Measurements from ENCODE around the gene LINC00237. TPM values are rescaled to one million over a fixed set of nuclear protein-coding genes. Genes with fewer than 3 reads are reported as not detected.

LINC00237 gene
- total and polyA plus RNA-seq, 3 donors from 2014 or later, result not detected

DNA sequence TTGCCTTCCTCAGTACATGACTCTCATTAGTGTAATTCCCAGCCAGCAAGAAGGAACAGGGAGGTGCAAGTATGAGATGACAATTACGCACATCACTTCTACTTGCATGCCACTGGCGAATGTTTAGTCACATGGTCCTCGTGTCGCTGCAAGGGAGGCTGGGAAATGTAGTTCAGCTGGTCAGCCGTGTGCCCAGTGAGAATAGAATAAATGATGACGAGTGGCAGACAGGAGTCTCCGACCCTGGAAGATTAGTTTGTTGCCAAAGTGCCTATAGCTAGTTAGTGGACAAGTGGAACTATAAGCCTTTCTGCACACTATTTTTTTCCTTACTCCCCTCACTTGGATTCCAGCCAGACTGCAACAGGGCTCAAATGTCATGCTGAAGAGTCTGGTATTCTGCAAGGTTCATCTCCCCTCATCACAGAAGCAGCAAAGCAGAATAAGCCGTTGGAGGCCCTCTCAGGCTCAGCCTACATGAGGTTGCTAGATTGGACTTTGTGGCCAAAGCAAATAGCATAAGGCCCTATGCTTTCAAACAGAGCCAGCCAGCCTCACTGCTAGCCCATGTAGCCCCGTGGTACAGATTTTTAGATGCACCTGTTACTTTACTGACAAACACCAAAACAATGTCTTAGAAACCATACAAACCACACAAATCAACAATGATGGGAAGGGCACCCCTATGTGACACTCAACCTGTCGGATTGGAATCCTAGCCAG is 9.7 kb downstream of the LINC00237 start:
- H3K27ac ChIP-seq, result no peak overlapping the region
- H3K4me3 ChIP-seq, result no peak overlapping the region
- no peaks in the 10 kb centered on the region for H3K36me3 ChIP-seq (ENCODE audit: low read depth, missing control alignments)
- DNase-seq, result no peak
- WGBS, 2 donors, result 42 to 44% methylated on average over 10 of the region's 10 CpGs
- intact Hi-C loops (cut with DNase I; ENCODE audit: low total_unique reads), result no loop called here
- TF ChIP-seq POLR2A (IDR thresholded peaks at IDR 0.05), result no peak
- TF ChIP-seq, protein P1, sequence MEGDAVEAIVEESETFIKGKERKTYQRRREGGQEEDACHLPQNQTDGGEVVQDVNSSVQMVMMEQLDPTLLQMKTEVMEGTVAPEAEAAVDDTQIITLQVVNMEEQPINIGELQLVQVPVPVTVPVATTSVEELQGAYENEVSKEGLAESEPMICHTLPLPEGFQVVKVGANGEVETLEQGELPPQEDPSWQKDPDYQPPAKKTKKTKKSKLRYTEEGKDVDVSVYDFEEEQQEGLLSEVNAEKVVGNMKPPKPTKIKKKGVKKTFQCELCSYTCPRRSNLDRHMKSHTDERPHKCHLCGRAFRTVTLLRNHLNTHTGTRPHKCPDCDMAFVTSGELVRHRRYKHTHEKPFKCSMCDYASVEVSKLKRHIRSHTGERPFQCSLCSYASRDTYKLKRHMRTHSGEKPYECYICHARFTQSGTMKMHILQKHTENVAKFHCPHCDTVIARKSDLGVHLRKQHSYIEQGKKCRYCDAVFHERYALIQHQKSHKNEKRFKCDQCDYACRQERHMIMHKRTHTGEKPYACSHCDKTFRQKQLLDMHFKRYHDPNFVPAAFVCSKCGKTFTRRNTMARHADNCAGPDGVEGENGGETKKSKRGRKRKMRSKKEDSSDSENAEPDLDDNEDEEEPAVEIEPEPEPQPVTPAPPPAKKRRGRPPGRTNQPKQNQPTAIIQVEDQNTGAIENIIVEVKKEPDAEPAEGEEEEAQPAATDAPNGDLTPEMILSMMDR (IDR thresholded peaks at IDR 0.05), result no peak
- no peaks in the 10 kb centered on the region for H3K27me3 ChIP-seq
- peaks cover 5% of the 10 kb centered on the region for H3K4me1 ChIP-seq
- H3K9me3 ChIP-seq, result no peaks in the 10 kb centered on the region

DNA sequence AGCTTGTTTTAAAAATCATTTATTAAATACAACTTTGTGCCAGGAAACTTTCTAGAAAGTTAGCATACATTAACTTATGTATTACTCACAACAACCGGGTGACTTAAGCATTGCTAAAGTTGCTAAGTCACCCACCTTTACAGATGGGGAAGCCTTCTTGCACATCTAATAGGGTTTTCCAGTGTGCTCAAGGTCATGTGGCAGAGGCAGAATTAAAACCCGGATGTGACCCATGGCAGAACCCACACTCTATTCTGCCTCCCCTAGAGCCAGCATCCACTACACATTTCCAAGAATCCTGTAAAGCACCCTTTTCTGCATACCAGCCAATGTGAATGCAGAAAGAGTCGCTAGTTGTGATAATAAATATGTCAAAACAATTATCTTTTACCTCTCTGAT is 13.4 kb downstream of the LINC00237 start:
- Histone ChIP-seq H3K4me3 (no peak overlapping the region), H3K27me3 (no peaks in the 10 kb centered on the region), H3K4me1 (no peaks in the 10 kb centered on the region), H3K36me3 (ENCODE audit: low read depth, missing control alignments) (no peaks in the 10 kb centered on the region), H3K27ac (no peak overlapping the region), H3K9me3 (no peaks in the 10 kb centered on the region)
- no peak for TF ChIP-seq POLR2A (IDR thresholded peaks at IDR 0.05)
- TF ChIP-seq, protein P1 (IDR thresholded peaks at IDR 0.05), result no peak
- intact Hi-C loops (cut with DNase I; ENCODE audit: low total_unique reads), result no loop called here
- no peak for DNase-seq
- WGBS, 2 donors, result 80 to 88% methylated on average over 3 of the region's 3 CpGs

DNA sequence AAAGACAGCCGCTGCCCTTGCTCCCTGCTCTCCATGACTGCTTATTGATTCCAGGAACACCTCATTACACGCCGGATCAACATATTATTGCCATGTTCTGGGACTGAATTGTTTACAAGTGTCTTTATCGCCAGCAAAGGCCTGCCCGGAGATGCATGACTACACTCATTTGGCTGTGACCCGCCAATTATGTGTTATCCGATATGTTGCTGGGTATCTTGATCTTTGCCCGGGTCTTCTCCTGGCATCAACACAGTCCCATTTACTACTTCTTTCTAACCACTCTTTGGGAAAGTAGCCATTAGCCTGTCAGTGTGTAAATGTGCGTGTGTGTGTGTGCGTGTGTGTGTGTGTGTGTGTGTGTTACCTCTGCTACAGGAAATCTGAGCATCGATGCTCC is 15.4 kb downstream of the LINC00237 start:
- intact Hi-C loops (cut with DNase I; ENCODE audit: low total_unique reads), result no loop called here
- Histone ChIP-seq H3K27me3 (no peaks in the 10 kb centered on the region), H3K4me3 (no peak overlapping the region), H3K4me1 (peaks cover 2% of the 10 kb centered on the region), H3K36me3 (ENCODE audit: low read depth, missing control alignments) (no peaks in the 10 kb centered on the region), H3K9me3 (no peaks in the 10 kb centered on the region), H3K27ac (no peak overlapping the region)
- DNase-seq, result no peak
- 70 to 71% methylated on average over 11 of the region's 11 CpGs for WGBS, 2 donors
- TF ChIP-seq, protein P1 (IDR thresholded peaks at IDR 0.05), result no peak

DNA sequence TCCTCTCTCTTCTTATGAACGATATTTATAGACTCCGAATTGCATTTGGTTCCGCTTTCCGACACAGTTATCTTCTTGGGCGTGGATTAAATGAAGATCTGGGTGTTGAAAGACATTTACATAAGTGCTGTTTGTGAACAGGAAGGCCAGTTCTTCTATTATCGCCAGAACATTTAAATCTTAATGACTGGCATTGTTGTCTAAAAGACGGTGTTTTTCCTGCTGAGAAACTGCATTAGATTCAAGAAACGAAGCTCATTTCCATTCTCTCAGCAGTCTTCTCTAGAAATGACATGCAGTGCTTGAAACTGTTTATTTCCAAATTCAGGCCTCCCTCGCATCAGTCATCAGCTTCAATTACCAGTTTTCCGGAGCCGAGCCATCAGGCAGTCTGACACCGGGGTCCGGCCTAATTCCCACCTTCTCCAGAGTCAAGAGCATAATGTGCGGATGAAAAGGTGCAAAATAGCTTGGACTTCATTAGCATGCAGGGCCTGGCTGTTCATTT is 16.0 kb downstream of the LINC00237 start:
- no peak overlapping the region for H3K4me3 ChIP-seq
- intact Hi-C loops (cut with DNase I; ENCODE audit: low total_unique reads), result no loop called here
- TF ChIP-seq POLR2A (IDR thresholded peaks at IDR 0.05), result no peak
- H3K27me3 ChIP-seq, result no peaks in the 10 kb centered on the region
- H3K27ac ChIP-seq, result no peak overlapping the region
- H3K9me3 ChIP-seq, result no peaks in the 10 kb centered on the region
- peaks cover 2% of the 10 kb centered on the region for H3K4me1 ChIP-seq
- H3K36me3 ChIP-seq (ENCODE audit: low read depth, missing control alignments), result no peaks in the 10 kb centered on the region
- no peak for DNase-seq
- WGBS, 2 donors, result 27 to 48% methylated on average over 14 of the region's 14 CpGs

DNA sequence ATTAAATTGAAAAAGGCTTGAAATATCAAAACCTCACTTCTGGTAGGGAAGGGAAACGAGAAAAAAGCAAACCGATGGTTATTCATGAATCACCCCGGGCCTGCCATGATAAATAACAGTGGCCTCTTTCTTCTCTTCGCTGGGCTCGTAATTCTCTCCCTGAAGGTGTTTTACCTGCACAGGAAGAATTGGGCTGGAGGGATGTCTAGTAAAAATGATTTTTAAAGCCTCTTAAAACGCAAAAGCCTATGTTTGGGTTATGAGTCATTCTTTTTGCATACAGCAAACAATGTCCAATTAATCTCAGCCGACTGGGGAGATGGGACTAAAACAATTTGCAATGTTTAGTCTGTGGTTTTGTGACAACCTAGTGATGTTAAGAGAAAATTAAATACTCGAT is 16.8 kb downstream of the LINC00237 start:
- no peaks in the 10 kb centered on the region for H3K9me3 ChIP-seq
- WGBS, 2 donors, result 70 to 73% methylated on average over 8 of the region's 8 CpGs
- H3K4me1 ChIP-seq, result peaks cover 2% of the 10 kb centered on the region
- no peak for TF ChIP-seq POLR2A (IDR thresholded peaks at IDR 0.05)
- TF ChIP-seq, protein P1 (IDR thresholded peaks at IDR 0.05), result no peak
- DNase-seq, result no peak
- intact Hi-C loops (cut with DNase I; ENCODE audit: low total_unique reads), result no loop called here
- no peaks in the 10 kb centered on the region for H3K27me3 ChIP-seq
- no peak overlapping the region for H3K4me3 ChIP-seq
- no peaks in the 10 kb centered on the region for H3K36me3 ChIP-seq (ENCODE audit: low read depth, missing control alignments)
- H3K27ac ChIP-seq, result no peak overlapping the region
